IgD-negative memory B cell (primary cell): Measurements from ENCODE around the gene DLAT. TPM values are rescaled to one million over a fixed set of nuclear protein-coding genes. Genes with fewer than 3 reads are reported as not detected.
A peak's percentile ranks its signal among the peaks of the same experiment; 100 is the strongest.

ENCODE experiments used
- H3K27ac Mint-ChIP-seq, 3 donors: one replicate each; pipeline ENCODE4 v1.8.0; 2020 to 2022; ENCODE audit warnings: mild to moderate bottlenecking in 3 of 3, mixed read lengths in 3 of 3, moderate library complexity in 1 of 3
- H3K27me3 Mint-ChIP-seq: one replicate; pipeline ENCODE4 v1.8.0; 2021; ENCODE audit warnings: mixed read lengths
- H3K36me3 Mint-ChIP-seq: one replicate; pipeline ENCODE4 v1.8.0; 2020; ENCODE audit warnings: mild to moderate bottlenecking, mixed read lengths
- H3K4me1 Mint-ChIP-seq, 3 donors: one replicate each; pipeline ENCODE4 v1.8.0; 2020 to 2022; ENCODE audit warnings: mixed read lengths in 3 of 3, mild to moderate bottlenecking in 1 of 3
- H3K4me3 Mint-ChIP-seq, 4 donors: one replicate each; pipeline ENCODE4 v1.8.0; 2020 to 2022; ENCODE audit warnings: mild to moderate bottlenecking in 4 of 4, mixed read lengths in 4 of 4, moderate library complexity in 3 of 4
- H3K9me3 Mint-ChIP-seq, 3 donors: one replicate each; pipeline ENCODE4 v1.8.0; 2020 to 2021; ENCODE audit warnings: mixed read lengths in 3 of 3, mild to moderate bottlenecking in 1 of 3
- polyA plus RNA-seq: library from polyadenylated mRNA; unstranded; fragments of 300-500 nt; fragmentation: Illumina TruSeq; gene quantifications from one replicate; pipeline ENCODE4 v1.2.3, GENCODE V29; 2021

DLAT gene
- polyA plus RNA-seq = 27.8 TPM

DNA sequence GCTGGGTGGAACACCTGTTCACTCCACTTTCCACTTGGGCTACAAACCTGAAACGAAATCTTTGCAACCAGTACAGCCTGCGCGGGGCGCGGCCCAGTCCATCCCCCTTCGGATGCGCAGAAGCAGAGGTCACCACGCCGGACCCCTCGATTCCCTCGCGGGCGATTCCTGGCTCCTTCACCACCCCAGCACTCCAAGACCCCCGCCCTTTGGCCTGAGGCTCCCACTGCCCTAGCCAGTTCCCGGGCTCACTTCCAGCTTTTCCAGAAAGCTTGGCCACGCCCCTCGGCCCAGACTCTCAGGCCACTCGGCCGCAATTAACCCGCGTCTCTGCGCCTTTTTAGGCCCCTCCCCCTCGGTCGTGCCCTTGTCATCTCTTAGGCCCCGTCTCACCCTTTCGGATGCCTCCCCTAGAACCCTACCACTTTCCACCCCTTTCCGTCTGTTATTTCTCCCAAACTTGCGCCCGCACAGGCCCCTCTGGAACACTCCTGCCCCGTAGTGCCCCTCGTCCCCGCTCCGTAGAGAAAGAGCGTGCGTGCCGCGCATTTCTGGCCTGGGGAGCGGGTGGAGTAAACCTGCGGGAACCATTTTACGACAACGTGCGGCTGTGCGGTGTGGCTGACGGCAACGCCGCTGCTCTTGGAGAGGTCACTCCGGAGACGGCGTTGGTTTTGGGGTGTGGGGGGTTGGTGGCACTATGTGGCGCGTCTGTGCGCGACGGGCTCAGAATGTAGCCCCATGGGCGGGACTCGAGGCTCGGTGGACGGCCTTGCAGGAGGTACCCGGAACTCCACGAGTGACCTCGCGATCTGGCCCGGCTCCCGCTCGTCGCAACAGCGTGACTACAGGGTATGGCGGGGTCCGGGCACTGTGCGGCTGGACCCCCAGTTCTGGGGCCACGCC lies at the start of gene DLAT:
Gene DLAT, plus strand, starts transcription at position 636 of the 906 bp plus-strand sequence. Its CDS starts 65 bp downstream, at position 701.
- Mint-ChIP-seq H3K27me3 (no peaks in the 10 kb centered on the region), H3K4me3 (peak within 1 kb of the TSS; percentile 99 to 100 (median 100)), H3K27ac (peak within 1 kb of the TSS; percentile 90 to 98 (median 97)), H3K4me1 (peaks cover 13 to 35% (median 17%) of the 10 kb centered on the region in 3 donors), H3K9me3 (no peaks in the 10 kb centered on the region), H3K36me3 (no peaks in the 10 kb centered on the region)

DNA sequence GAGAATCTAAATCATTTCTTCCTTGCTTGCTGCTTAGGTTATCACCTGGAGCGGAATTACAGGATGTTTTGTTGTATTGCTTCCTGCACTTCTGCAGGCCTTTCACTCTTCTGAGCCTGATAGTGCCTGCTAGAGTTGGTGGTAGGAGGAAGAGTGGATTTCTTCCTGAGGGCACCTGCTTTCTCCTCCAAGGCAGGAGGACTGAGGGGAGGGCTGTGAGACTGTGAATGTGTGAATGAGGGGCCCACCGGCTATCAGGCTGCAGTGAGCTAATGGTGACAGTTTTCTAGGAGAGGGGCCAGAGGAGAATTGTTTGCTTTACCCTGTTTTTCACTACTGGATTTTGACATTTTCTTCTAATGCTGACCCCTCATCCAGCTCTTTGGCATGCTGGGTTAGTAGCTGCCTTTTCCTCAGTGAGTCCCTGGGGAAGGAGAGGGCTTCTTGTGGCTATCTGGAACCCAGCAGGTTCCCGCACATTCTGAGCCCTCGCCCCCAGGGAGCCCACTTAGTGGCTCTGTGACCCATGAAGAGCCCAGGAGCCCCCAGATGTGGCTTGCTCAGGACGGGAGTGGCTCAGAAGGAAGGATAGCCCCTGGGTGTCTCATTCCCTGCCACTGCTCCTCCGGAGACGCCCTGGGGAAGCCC lies 49.0 kb upstream of the DLAT start:
- peak overlapping the region; percentile 27 to 73 (median 50) for H3K4me3 Mint-ChIP-seq
- peaks cover 4 to 11% (median 7%) of the 10 kb centered on the region in 3 donors for H3K4me1 Mint-ChIP-seq
- no peaks in the 10 kb centered on the region for H3K9me3 Mint-ChIP-seq
- H3K36me3 Mint-ChIP-seq = peaks cover 1% of the 10 kb centered on the region
- peaks cover 23% of the 10 kb centered on the region for H3K27me3 Mint-ChIP-seq
- peak overlapping the region in 1 of 3 donors; percentile 29 for H3K27ac Mint-ChIP-seq

DNA sequence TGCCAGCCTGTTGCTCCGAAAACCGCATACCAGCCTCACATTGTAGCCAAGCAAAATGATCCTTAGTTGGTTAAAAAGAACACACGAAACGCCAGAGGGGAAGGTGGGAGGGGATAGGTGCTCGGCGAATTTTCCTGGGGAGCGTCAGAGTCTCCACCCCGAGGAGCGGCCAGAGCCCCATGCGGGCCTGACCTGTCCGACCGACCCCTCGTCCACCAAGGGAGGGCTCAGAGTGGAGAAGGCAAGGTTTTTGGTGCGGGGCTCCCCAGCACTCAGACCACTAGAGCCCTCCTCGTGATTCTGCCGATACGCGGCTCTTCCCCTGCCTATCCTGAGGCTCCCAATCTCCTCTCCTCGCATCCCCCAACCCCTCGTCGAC lies 48.5 kb upstream of the DLAT start:
- Mint-ChIP-seq H3K4me3 (peak overlapping the region in 3 of 4 donors; percentile 35 to 73 (median 66)), H3K27me3 (peaks cover 23% of the 10 kb centered on the region), H3K9me3 (no peaks in the 10 kb centered on the region), H3K27ac (no peak overlapping the region), H3K4me1 (peaks cover 4 to 11% (median 7%) of the 10 kb centered on the region in 3 donors), H3K36me3 (peaks cover 1% of the 10 kb centered on the region)

DNA sequence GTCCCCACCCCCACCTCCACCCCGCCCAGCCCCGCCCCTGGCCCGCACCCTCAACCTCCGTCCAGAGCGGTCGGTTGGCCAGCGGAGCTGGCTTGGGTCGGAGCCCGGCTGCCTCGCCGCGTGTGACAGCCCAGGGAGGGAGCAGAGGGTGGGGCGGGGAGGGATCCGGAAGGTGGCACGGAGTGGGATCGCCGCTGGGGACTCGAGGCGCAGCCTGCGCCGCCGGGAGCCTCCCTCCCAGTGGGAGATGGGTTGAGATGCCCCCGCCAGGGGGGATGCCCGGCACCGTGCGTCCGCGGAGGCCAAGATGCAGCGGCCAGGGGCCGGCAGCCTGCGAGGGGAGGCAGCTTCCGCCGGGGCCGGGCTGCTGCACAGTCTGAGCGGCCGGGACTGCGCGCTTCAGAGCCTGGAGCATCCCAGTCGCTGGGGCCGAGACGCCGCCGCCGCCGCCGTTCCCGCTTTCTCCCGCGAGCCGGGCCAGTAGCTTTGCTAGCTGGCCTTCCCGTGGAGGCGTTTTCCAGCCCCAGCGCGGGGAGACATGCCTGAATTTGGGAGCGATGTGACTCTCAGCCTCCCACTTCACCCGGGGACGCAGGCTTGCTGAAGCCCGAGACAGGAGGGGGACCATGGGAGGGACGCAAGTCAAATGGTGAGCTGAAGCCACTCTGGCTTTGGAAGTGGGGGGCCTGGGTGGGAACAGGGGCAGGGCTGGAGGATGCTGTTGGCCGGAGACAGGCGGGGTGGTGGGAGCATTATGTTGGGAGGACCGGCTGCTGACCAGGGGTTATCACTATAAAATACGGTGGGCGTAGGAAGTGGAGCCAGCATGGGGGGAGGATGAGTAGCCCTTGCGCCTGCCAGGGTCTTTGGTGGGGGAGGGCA lies 47.8 kb upstream of the DLAT start:
- Mint-ChIP-seq H3K4me1 (peaks cover 4 to 12% (median 9%) of the 10 kb centered on the region in 3 donors), H3K9me3 (no peaks in the 10 kb centered on the region), H3K27me3 (peaks cover 23% of the 10 kb centered on the region), H3K4me3 (peak overlapping the region; percentile 71 to 89 (median 81)), H3K36me3 (peaks cover 1% of the 10 kb centered on the region), H3K27ac (no peak overlapping the region)

DNA sequence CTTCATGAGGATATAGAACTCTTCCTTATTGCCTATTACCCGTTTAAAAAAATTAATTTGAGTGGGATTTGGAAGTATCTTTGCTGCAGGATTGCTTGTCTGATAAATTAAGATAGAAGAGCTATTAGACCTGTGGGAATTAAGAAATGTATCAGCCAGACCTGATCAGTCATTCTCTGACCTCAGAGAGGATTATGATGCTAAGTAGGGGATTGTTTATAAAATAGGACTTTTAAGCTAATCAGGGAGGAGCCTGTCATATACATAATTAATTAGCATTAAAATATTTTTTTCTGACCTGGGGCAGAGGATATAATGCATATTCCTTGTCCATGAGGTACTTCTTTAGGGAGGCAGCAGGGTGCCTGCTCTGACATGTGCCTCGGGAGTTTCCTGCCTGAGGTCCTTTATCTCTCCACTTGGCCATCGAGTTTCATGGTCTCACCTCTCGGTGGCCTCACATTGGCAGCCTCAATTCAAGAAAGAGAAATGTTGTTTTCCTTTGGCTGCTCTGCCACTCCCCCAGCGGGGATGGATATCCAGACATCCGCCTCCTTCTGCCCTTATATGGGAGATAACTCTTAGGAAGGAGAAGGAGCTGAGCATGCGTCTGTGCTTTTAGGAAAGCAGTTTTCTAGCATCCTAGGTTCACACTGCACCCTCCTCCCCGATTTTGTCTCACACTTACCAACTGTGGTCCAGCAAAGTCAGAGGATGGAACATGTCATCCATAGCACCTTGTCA lies 47.0 kb upstream of the DLAT start:
- H3K9me3 Mint-ChIP-seq = no peaks in the 10 kb centered on the region
- H3K4me3 Mint-ChIP-seq = peak overlapping the region; percentile 71 to 89 (median 81)
- peaks cover 23% of the 10 kb centered on the region for H3K27me3 Mint-ChIP-seq
- no peak overlapping the region for H3K27ac Mint-ChIP-seq
- H3K4me1 Mint-ChIP-seq = peaks cover 4 to 9% (median 6%) of the 10 kb centered on the region in 3 donors
- peaks cover 1% of the 10 kb centered on the region for H3K36me3 Mint-ChIP-seq

DNA sequence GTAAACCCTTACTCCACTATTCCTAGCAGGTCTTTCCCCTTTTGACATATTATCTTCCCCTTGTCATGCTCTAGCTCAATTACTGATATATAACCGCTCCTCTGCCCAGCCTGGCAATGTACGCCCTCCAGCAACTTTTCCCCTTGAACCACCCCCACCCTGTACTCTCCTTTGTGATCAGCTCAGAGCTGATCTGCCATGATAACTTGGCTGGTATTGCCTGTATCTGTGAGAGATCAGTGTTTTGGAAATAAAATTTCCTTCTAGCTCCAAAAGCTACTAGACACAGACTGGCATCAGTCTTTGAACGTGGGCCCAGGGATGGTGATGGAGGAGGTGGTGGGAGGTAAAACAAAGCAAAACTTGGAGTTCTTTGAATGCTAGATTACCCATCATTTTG lies 45.1 kb upstream of the DLAT start:
- Mint-ChIP-seq H3K27me3 (peaks cover 23% of the 10 kb centered on the region), H3K36me3 (peaks cover 1% of the 10 kb centered on the region), H3K9me3 (no peaks in the 10 kb centered on the region), H3K4me3 (no peak overlapping the region), H3K4me1 (peaks cover 4 to 9% (median 6%) of the 10 kb centered on the region in 3 donors), H3K27ac (no peak overlapping the region)

DNA sequence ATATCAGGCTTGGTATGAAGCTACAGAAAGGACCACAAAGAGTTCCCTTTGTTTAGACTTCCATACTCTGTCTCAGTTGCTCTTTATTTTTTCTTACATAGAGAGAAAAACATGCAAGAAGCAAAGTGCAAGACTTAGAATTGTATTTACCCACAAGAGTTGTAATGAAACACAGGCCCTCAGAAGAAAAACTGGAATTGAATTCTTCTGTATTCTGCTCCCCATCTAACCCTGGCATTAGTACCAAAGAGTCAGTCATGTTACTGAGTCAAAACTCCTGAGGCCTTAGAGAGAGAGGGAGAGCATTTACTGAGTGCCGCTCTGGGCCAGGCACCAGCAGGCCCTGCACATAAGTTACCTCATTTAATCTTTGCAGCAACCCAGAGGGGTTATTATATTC lies 43.9 kb upstream of the DLAT start:
- Mint-ChIP-seq H3K4me3 (no peak overlapping the region), H3K27me3 (peaks cover 23% of the 10 kb centered on the region), H3K4me1 (peaks cover 4 to 9% (median 6%) of the 10 kb centered on the region in 3 donors), H3K27ac (no peak overlapping the region), H3K36me3 (peaks cover 1% of the 10 kb centered on the region), H3K9me3 (no peaks in the 10 kb centered on the region)

DNA sequence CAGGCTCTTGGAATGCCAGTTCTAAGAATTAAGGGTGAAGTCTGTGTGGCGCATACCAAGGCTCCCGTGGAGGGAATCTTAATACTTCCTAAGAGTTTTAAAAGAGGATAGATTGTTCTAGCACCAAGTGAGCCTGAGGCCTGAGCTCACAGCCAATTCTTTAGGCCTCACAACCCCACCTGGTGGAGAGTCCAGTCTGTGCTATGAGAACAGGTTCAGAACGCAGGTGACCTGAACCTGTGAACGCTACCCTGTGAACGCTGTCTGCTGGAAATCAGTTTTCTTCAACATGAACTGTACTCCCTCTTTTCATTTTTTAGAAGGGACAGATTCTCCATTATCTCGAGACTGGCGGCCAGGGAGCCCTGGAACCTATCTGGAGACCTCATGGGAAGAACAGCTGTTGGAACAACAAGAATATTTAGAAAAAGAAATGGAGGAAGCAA lies 43.2 kb upstream of the DLAT start:
- H3K27ac Mint-ChIP-seq = no peak overlapping the region
- no peaks in the 10 kb centered on the region for H3K9me3 Mint-ChIP-seq
- H3K27me3 Mint-ChIP-seq = peaks cover 18% of the 10 kb centered on the region
- H3K4me1 Mint-ChIP-seq = peaks cover 4 to 8% (median 6%) of the 10 kb centered on the region in 3 donors
- peaks cover 1% of the 10 kb centered on the region for H3K36me3 Mint-ChIP-seq
- H3K4me3 Mint-ChIP-seq = no peak overlapping the region

DNA sequence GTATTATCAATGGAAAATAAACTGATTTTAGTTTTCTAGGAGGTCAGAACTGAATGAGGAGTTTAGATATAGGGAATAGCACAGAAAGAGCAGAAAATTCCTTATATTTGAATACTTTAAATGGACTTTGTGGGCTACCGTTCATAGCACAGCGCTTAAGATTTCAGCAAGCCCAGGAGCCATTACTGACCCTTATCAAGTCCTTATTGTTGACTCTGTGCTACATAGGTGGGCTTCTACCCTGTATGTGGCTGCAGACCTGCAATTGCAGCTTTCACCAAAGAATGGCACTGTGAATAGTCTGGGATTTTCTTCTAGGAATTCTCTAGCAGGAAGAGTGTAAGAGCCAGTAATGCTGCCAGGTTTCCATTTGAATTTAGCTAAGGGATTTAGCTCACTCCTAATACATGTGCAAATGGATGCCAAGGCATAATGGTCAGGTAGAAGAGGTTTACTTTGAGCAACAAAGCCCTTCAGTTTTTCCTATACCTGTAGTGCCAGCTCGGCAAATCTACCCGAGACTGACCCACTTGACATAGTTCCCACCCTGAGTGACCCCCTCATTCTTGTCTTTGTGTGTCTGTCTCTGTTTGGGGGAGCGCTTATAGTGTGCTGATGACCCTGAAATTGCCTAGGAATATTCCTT lies 42.5 kb upstream of the DLAT start:
- peaks cover 15% of the 10 kb centered on the region for H3K27me3 Mint-ChIP-seq
- H3K27ac Mint-ChIP-seq = no peak overlapping the region
- peaks cover 4 to 6% (median 6%) of the 10 kb centered on the region in 3 donors for H3K4me1 Mint-ChIP-seq
- H3K4me3 Mint-ChIP-seq = no peak overlapping the region
- H3K36me3 Mint-ChIP-seq = peaks cover 1% of the 10 kb centered on the region
- no peaks in the 10 kb centered on the region for H3K9me3 Mint-ChIP-seq

DNA sequence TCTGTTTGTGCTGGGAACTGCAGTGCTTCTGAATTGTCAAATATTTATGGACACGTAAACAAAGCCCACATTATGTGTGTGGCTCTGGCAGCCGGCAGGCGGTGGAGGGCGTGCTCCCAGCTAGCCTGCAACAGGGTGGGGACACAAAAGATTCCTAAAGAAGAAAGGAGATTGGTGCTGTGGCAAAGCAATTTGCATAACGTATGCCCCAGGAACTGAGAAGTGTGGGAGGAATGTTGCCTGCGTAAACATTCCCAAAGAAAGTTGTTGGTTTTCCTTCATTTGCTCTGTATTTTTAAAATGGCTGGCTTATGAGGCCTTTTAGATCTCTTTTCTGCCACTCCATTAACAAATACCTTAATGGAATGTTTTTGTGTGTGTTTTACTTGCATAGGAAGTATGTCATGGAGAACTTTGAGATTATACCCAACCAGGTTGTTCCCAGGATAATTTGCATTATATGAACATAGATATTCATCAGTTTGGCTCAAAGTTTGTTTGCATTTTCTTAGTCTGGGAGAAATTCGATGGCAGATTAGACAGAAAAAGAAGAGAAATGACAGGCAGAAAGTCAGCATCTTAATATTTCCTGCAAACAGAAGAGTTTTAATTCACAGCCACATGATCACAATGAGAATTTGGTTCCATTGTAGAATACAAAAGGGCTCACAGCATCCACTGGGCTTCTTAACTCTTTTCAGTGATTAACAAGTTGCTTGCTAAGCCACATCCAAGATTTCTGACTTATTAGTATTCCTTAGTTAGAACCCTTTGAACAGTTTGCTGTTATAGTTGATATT lies 41.8 kb upstream of the DLAT start:
- H3K4me3 Mint-ChIP-seq = no peak overlapping the region
- H3K27ac Mint-ChIP-seq = no peak overlapping the region
- peaks cover 0 to 2% (median 2%) of the 10 kb centered on the region in 3 donors for H3K4me1 Mint-ChIP-seq
- peaks cover 1% of the 10 kb centered on the region for H3K36me3 Mint-ChIP-seq
- H3K27me3 Mint-ChIP-seq = peaks cover 9% of the 10 kb centered on the region
- no peaks in the 10 kb centered on the region for H3K9me3 Mint-ChIP-seq

DNA sequence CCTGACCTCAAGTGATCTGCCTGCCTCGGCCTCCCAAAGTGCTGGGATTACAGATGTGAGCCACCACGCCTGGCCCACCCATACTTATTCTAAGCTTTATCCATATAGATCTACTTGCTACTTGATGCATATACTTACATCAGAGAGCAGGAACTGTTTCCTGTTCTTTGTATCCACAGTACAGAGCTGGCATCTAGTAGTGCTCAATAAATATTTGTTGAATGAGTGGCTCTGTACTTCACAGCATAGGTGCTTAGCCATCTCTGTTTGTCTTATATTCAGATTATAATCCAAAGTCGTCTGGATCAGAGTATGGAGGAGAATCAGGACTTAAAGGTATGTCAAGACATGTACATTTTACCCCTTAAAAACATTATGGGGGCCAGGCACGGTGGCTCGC lies 38.6 kb upstream of the DLAT start:
- Mint-ChIP-seq H3K27ac (no peak overlapping the region), H3K27me3 (no peaks in the 10 kb centered on the region), H3K9me3 (no peaks in the 10 kb centered on the region), H3K36me3 (no peaks in the 10 kb centered on the region), H3K4me3 (no peak overlapping the region), H3K4me1 (peaks cover 0 to 2% (median 2%) of the 10 kb centered on the region in 3 donors)

DNA sequence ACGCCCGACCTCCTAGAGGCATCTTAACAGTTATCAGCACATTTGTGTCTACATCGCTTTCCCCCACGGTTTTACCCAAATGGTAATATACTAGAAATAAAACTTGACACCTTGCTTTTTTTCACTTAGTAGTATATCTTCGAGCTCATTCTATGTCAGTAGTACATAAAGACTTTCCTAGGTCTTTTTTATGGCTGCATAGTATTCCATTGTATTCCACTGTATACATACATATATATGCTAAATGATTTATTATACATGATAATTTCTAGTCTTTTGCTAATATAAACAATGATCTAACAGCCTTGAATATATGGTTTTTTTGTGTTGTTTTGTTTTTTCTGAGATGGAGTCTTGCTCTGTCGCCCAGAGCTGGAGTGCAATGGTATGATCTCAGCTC lies 34.8 kb upstream of the DLAT start:
- no peak overlapping the region for H3K27ac Mint-ChIP-seq
- no peaks in the 10 kb centered on the region for H3K4me1 Mint-ChIP-seq
- H3K27me3 Mint-ChIP-seq = no peaks in the 10 kb centered on the region
- no peaks in the 10 kb centered on the region for H3K36me3 Mint-ChIP-seq
- H3K4me3 Mint-ChIP-seq = no peak overlapping the region
- no peaks in the 10 kb centered on the region for H3K9me3 Mint-ChIP-seq

DNA sequence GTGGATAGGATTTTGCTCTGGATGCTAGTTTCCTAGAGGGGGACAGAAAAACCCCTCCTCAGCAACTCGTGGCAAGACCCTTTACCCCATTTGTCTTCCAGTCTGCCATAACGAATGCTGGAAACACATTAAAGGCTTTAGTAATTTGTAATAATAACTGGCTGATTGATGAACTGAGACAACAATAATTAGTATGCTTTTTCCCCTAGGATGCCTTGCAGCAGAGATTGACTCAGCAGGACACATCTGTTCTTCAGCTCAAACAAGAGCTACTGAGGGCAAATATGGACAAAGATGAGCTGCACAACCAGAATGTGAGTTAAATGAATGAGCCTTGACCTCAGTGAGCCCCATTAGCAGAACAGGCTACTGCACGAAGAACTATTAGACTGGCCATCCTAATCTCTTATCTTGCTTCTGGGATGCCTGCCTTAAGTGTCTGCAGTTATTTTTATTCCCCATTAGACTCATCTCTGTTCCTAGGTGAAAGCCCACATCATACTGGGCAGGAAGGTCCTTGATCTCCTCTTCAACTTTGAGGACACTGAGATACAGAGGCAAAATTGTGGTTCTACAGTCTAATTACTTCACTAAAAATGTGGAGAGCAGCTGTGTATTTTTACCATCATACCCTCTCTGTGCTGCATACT lies 32.9 kb upstream of the DLAT start:
- peak overlapping the region in 1 of 3 donors; percentile 28 for H3K27ac Mint-ChIP-seq
- no peaks in the 10 kb centered on the region for H3K36me3 Mint-ChIP-seq
- H3K27me3 Mint-ChIP-seq = no peaks in the 10 kb centered on the region
- no peaks in the 10 kb centered on the region for H3K9me3 Mint-ChIP-seq
- H3K4me3 Mint-ChIP-seq = no peak overlapping the region
- no peaks in the 10 kb centered on the region for H3K4me1 Mint-ChIP-seq
